ENCODE results near the gene RPS26. TPM values are rescaled to one million over a fixed set of nuclear protein-coding genes. Genes with fewer than 3 reads are reported as not detected.
"Not testable (repeated sequence)": the region's sequence is repeated elsewhere in the genome, so short reads cannot be mapped to it uniquely, and the experiment has no call there.

Gene RPS26
- total RNA-seq, 1 experiment from 2014 or later: 314 TPM

DNA sequence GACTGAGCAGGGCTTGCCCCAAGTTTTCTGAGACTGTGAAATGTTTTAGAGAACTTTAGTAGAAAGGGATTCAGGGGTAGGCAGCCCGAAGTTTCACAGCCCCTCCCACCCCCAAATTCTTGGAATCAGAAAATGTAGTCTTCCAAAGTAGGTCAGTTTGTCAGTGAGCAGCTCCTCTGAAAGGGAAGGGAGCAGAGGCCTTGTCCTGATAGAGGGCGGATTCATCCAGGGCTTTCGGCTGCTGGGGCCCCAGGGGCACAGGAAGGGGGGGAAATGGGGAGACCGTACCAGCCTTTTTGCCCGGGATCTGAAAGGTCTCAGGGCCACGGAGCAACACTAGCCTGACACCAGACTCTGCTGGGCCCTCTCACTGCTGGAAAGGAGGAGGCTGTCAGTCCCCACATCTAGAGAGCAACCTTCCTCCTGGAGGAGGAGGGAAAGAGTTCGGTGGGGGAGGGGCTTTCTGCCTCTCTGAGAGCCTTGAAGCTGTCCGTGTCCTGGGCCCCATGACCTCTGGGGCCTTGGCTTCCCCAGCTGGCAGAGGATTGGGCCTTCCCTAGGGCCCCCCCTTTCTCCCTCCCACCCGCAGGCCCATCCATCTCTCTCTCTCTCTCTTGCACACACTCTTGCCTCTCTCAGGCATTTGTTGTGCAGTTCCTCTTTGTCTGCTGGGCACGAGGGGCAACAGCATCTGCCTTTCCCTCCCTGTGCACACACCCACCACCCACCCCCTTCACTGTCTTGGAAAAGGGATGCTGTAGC is 21.1 kb upstream of the RPS26 start, which contains the start of gene IKZF4:
TSS of gene IKZF4 (plus strand) at position 621 of the 762 bp plus-strand sequence. CDS start 451 bp downstream, outside the sequence.
- no peak for DNase-seq (ENCODE audit: extremely low read depth, low read depth)

- DNase-seq (ENCODE audit: extremely low read depth, low read depth): no peak
Measured at GRCh38 chr12:56021889-56022497, 19.7 kb upstream of the RPS26 start.

DNA sequence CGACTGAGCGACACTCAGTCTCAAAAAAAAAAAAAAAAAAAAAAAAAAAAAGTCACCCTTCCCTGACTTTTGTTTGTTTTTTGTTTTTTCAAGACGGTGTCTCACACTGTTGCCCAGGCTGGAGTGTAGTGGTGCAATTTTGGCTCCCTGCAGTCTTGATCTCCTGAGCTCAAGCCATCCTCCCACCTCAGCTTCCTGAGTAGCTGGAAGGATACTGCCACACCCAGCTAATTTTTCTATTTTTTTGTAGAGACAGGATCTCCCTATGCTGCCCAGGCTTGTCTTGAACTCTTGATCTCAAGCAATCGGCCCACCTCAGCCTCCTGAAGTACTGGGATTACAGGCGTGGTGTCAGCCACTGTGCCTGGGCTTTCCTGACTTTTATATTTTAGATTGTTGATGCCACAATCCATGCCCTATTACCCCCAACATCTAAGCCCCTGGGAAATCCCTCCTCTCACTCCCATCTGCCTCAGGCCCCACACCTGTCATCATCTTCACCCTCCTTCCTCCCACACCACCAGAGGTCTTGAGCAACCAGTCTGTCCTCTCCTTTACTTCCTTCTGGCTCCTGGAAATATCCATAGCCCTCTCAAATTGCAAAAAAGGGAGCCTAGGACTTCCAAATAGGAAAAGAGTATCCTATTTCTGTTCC is 13.1 kb upstream of the RPS26 start:
- DNase-seq (ENCODE audit: extremely low read depth, low read depth): no peak

- no peak for DNase-seq (ENCODE audit: extremely low read depth, low read depth)
Measured at GRCh38 chr12:56029166-56029519, 12.6 kb upstream of the RPS26 start.

GRCh38 chr12:56029666-56030293 is 11.9 kb upstream of the RPS26 start:
- DNase-seq (ENCODE audit: extremely low read depth, low read depth): peak; percentile 49

- no peak for DNase-seq (ENCODE audit: extremely low read depth, low read depth)
Measured at GRCh38 chr12:56031987-56032386, 9.7 kb upstream of the RPS26 start.

GRCh38 chr12:56034586-56035332 is 7.0 kb upstream of the RPS26 start:
- DNase-seq (ENCODE audit: extremely low read depth, low read depth): no peak

DNA sequence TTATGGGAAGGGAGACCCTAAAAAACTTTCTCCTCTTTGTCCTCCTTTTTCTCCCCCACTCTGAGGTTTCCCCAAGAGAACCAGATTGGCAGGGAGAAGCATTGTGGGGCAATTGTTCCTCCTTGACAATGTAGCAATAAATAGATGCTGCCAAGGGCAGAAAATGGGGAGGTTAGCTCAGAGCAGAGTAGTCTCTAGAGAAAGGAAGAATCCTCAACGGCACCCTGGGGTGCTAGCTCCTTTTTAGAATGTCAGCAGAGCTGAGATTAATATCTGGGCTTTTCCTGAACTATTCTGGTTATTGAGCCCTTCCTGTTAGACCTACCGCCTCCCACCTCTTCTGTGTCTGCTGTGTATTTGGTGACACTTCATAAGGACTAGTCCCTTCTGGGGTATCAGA is 4.6 kb upstream of the RPS26 start:
- DNase-seq (ENCODE audit: extremely low read depth, low read depth): no peak

GRCh38 chr12:56038022-56038655 is 3.6 kb upstream of the RPS26 start:
- DNase-seq (ENCODE audit: extremely low read depth, low read depth): no peak

GRCh38 chr12:56040151-56040550 is 1.6 kb upstream of the RPS26 start:
- DNase-seq (ENCODE audit: extremely low read depth, low read depth): no peak

DNA sequence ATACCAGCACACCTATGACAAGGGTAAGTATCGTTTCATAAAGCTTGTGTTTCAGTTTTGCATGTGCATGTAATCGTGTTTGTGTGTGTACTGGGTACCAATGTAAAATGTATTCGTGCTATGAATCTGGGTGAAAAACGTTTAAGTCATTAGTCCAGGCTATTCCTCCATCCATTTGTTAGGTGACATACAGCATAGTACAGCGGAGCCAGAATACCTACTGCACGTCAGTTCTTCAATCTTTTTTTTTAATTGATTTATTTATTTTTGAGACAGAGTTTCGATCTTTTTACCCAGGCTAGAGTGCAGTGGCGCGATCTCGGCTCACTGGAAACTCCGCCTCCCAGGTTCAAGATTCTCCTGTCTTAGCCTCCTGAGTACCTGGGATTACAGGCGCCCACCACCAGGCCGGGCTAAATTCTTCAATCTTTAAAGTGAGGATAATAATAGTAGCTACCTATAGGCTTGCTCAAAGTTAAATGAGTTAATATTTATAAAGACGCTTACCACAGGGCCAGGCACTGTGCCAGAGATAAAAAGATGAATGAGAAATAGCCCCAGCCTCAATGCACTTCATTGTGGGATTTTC is 661 bp upstream of the RPS26 start:
- no peak for DNase-seq (ENCODE audit: extremely low read depth, low read depth)

GRCh38 chr12:56042430-56042813 is 704 bp downstream of the RPS26 start:
- DNase-seq (ENCODE audit: extremely low read depth, low read depth): not testable (repeated sequence)

GRCh38 chr12:56042843-56043242 is 1.1 kb downstream of the RPS26 start:
- DNase-seq (ENCODE audit: extremely low read depth, low read depth): no peak

DNA sequence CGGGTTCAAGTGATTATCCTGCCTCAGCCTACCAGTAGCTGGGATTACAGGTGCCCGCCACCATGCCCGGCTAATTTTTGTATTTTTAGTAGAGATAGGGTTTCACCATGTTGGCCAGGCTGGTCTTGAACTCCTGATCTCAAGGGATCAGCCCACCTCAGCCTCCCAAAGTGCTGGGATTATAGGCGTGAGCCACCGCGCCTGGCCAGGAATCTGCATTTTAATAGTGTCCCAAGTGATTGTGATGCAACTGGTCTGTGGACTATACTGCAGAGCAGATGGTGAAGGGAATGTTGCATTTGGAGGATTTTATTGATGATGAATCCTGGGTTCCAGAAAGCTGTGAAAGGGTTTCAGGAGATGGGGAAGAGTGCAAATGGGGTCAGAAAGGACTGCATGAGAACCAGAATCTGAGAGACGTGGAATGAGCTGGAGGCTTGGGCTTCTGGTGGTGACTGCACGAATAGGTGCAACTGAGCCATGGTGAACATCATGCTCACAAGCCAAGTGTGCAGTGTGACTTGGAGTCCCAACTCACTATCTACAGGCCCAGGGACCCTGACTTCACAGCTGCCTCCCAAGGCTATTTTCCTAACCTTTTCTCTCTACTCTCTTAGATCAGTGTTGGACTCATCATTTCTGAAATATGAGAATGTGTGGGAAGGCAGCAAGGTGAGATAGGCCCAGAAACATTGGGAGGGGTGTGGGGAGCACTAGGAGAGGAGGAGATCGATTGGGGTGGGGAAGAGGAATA is 4.5 kb downstream of the RPS26 start:
- no peak for DNase-seq (ENCODE audit: extremely low read depth, low read depth)

GRCh38 chr12:56053407-56053893 is 11.7 kb downstream of the RPS26 start:
- DNase-seq (ENCODE audit: extremely low read depth, low read depth): no peak

GRCh38 chr12:56059964-56060363 is 18.2 kb downstream of the RPS26 start:
- DNase-seq (ENCODE audit: extremely low read depth, low read depth): not testable (repeated sequence)

- no peak for DNase-seq (ENCODE audit: extremely low read depth, low read depth)
Measured at GRCh38 chr12:56061982-56062381, 20.3 kb downstream of the RPS26 start.

GRCh38 chr12:56062996-56063395 is 21.3 kb downstream of the RPS26 start:
- no peak for DNase-seq (ENCODE audit: extremely low read depth, low read depth)

GRCh38 chr12:56071648-56072047 is 29.9 kb downstream of the RPS26 start:
- DNase-seq (ENCODE audit: extremely low read depth, low read depth): no peak

All from NCI-H460 (cell line).